ENCODE data around the gene PFDN6. TPM values are rescaled to one million over a fixed set of nuclear protein-coding genes. Genes with fewer than 3 reads are reported as not detected.

PFDN6 gene
- total RNA-seq, 1 experiment from 2014 or later, result 95.7 TPM

DNA sequence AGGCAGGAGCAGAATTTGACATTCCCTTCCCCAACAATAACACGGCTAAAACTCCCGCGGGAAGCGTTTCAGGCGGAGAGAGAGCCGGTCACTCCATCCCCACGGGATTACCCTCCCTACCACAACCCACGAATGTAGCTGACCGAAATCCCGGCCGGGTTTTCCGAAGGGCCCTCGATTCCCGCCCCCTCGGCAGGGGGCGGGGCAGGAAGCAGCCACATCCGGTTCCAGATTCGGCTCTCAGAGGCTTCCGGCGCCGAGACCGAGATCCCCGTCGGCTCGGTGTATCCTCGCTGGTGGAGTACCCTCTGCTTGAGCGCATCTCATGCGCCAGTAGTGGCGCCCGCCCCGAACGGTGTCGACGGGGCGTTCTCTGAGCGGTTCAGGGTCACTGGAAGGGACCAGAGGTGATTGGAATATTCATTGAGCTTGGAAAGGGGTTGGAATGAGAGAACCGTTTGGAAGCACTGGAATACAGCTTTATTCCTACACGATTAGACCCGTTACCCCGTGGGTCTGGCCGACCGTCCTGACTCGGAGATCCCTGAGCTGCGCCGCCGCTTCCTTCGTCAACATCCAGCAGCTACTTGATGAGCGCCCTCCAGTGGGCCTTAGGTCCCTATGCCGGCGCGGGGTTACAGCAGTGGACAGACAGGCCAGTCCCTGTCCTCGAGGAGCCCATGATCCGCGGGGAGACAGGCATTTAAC, 10.0 kb downstream of the PFDN6 start:
- Mint-ChIP-seq H3K4me1 (peaks cover 17% of the 10 kb centered on the region), H3K36me3 (peaks cover 9% of the 10 kb centered on the region; the same call in 1 of the 2 replicates), H3K9me3 (no peaks in the 10 kb centered on the region), H3K27me3 (ENCODE audit: low read depth) (no peaks in the 10 kb centered on the region), H3K27ac (peak overlapping the region; percentile 100), H3K4me3 (peak overlapping the region; percentile 99)
- ATAC-seq (peak; percentile 54), DNase-seq (ENCODE audit: low spot score) (peak; percentile 87)
- CTCF ChIA-PET, result interaction anchor here (0.6 to 4.0 kb wide), 18 partner anchors 9 to 127 kb away, joined by 3 to 40 read pairs (median 4); partner anchors contain the start of genes B3GALT4, CUTA, PFDN6 and SYNGAP1
- POLR2A ChIA-PET, result interaction anchor here (0.6 to 1.6 kb wide), 9 partner anchors 9 to 327 kb away, joined by 3 to 19 read pairs (median 4); partner anchors contain the start of genes B3GALT4, PFDN6, RPS18 and VPS52
- TF ChIP-seq, protein P1, sequence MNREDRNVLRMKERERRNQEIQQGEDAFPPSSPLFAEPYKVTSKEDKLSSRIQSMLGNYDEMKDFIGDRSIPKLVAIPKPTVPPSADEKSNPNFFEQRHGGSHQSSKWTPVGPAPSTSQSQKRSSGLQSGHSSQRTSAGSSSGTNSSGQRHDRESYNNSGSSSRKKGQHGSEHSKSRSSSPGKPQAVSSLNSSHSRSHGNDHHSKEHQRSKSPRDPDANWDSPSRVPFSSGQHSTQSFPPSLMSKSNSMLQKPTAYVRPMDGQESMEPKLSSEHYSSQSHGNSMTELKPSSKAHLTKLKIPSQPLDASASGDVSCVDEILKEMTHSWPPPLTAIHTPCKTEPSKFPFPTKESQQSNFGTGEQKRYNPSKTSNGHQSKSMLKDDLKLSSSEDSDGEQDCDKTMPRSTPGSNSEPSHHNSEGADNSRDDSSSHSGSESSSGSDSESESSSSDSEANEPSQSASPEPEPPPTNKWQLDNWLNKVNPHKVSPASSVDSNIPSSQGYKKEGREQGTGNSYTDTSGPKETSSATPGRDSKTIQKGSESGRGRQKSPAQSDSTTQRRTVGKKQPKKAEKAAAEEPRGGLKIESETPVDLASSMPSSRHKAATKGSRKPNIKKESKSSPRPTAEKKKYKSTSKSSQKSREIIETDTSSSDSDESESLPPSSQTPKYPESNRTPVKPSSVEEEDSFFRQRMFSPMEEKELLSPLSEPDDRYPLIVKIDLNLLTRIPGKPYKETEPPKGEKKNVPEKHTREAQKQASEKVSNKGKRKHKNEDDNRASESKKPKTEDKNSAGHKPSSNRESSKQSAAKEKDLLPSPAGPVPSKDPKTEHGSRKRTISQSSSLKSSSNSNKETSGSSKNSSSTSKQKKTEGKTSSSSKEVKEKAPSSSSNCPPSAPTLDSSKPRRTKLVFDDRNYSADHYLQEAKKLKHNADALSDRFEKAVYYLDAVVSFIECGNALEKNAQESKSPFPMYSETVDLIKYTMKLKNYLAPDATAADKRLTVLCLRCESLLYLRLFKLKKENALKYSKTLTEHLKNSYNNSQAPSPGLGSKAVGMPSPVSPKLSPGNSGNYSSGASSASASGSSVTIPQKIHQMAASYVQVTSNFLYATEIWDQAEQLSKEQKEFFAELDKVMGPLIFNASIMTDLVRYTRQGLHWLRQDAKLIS (CRISPR knock-in tag; IDR thresholded peaks at IDR 0.05; ENCODE audit: borderline replicate concordance), result no peak
- TF ChIP-seq ZNF219 (CRISPR knock-in tag; IDR thresholded peaks at IDR 0.05; ENCODE audit: borderline replicate concordance) (no peak), FOXK1 (CRISPR knock-in tag; IDR thresholded peaks at IDR 0.05) (peak; percentile 53; the same call in 1 of the 2 replicates), MYBL2 (CRISPR knock-in tag; IDR thresholded peaks at IDR 0.05) (0 out of 2 replicates have a peak, but pooled peaks have one; percentile 52), RORB (CRISPR knock-in tag; IDR thresholded peaks at IDR 0.05) (no peak), TEAD4 (CRISPR knock-in tag; IDR thresholded peaks at IDR 0.05) (no peak), IRF2 (CRISPR knock-in tag; IDR thresholded peaks at IDR 0.05; ENCODE audit: borderline replicate concordance, low read depth) (no peak), HMGA2 (CRISPR knock-in tag; IDR thresholded peaks at IDR 0.05) (no peak), FOXJ3 (CRISPR knock-in tag; IDR thresholded peaks at IDR 0.05; ENCODE audit: borderline replicate concordance) (no peak), ZNF423 (CRISPR knock-in tag; IDR thresholded peaks at IDR 0.05) (no peak), TCF7 (CRISPR knock-in tag; IDR thresholded peaks at IDR 0.05; ENCODE audit: low read depth) (no peak)
- TF ChIP-seq, protein P2, sequence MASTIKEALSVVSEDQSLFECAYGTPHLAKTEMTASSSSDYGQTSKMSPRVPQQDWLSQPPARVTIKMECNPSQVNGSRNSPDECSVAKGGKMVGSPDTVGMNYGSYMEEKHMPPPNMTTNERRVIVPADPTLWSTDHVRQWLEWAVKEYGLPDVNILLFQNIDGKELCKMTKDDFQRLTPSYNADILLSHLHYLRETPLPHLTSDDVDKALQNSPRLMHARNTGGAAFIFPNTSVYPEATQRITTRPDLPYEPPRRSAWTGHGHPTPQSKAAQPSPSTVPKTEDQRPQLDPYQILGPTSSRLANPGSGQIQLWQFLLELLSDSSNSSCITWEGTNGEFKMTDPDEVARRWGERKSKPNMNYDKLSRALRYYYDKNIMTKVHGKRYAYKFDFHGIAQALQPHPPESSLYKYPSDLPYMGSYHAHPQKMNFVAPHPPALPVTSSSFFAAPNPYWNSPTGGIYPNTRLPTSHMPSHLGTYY (CRISPR knock-in tag; IDR thresholded peaks at IDR 0.05), result no peak
- TF ChIP-seq, protein P3, sequence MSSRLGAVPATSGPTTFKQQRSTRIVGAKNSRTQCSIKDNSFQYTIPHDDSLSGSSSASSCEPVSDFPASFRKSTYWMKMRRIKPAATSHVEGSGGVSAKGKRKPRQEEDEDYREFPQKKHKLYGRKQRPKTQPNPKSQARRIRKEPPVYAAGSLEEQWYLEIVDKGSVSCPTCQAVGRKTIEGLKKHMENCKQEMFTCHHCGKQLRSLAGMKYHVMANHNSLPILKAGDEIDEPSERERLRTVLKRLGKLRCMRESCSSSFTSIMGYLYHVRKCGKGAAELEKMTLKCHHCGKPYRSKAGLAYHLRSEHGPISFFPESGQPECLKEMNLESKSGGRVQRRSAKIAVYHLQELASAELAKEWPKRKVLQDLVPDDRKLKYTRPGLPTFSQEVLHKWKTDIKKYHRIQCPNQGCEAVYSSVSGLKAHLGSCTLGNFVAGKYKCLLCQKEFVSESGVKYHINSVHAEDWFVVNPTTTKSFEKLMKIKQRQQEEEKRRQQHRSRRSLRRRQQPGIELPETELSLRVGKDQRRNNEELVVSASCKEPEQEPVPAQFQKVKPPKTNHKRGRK (CRISPR knock-in tag; IDR thresholded peaks at IDR 0.05; ENCODE audit: borderline replicate concordance), result no peak
- TF ChIP-seq, protein P4, sequence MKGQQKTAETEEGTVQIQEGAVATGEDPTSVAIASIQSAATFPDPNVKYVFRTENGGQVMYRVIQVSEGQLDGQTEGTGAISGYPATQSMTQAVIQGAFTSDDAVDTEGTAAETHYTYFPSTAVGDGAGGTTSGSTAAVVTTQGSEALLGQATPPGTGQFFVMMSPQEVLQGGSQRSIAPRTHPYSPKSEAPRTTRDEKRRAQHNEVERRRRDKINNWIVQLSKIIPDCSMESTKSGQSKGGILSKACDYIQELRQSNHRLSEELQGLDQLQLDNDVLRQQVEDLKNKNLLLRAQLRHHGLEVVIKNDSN (CRISPR knock-in tag; IDR thresholded peaks at IDR 0.05), result no peak
- TF ChIP-seq, protein P5, sequence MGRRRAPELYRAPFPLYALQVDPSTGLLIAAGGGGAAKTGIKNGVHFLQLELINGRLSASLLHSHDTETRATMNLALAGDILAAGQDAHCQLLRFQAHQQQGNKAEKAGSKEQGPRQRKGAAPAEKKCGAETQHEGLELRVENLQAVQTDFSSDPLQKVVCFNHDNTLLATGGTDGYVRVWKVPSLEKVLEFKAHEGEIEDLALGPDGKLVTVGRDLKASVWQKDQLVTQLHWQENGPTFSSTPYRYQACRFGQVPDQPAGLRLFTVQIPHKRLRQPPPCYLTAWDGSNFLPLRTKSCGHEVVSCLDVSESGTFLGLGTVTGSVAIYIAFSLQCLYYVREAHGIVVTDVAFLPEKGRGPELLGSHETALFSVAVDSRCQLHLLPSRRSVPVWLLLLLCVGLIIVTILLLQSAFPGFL (CRISPR knock-in tag; IDR thresholded peaks at IDR 0.05; ENCODE audit: borderline replicate concordance), result 0 out of 2 replicates have a peak, but pooled peaks have one; percentile 18
- TF ChIP-seq, protein P6, sequence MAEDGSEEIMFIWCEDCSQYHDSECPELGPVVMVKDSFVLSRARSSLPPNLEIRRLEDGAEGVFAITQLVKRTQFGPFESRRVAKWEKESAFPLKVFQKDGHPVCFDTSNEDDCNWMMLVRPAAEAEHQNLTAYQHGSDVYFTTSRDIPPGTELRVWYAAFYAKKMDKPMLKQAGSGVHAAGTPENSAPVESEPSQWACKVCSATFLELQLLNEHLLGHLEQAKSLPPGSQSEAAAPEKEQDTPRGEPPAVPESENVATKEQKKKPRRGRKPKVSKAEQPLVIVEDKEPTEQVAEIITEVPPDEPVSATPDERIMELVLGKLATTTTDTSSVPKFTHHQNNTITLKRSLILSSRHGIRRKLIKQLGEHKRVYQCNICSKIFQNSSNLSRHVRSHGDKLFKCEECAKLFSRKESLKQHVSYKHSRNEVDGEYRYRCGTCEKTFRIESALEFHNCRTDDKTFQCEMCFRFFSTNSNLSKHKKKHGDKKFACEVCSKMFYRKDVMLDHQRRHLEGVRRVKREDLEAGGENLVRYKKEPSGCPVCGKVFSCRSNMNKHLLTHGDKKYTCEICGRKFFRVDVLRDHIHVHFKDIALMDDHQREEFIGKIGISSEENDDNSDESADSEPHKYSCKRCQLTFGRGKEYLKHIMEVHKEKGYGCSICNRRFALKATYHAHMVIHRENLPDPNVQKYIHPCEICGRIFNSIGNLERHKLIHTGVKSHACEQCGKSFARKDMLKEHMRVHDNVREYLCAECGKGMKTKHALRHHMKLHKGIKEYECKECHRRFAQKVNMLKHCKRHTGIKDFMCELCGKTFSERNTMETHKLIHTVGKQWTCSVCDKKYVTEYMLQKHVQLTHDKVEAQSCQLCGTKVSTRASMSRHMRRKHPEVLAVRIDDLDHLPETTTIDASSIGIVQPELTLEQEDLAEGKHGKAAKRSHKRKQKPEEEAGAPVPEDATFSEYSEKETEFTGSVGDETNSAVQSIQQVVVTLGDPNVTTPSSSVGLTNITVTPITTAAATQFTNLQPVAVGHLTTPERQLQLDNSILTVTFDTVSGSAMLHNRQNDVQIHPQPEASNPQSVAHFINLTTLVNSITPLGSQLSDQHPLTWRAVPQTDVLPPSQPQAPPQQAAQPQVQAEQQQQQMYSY (CRISPR knock-in tag; IDR thresholded peaks at IDR 0.05), result peak; percentile 97
- TF ChIP-seq, protein P7, sequence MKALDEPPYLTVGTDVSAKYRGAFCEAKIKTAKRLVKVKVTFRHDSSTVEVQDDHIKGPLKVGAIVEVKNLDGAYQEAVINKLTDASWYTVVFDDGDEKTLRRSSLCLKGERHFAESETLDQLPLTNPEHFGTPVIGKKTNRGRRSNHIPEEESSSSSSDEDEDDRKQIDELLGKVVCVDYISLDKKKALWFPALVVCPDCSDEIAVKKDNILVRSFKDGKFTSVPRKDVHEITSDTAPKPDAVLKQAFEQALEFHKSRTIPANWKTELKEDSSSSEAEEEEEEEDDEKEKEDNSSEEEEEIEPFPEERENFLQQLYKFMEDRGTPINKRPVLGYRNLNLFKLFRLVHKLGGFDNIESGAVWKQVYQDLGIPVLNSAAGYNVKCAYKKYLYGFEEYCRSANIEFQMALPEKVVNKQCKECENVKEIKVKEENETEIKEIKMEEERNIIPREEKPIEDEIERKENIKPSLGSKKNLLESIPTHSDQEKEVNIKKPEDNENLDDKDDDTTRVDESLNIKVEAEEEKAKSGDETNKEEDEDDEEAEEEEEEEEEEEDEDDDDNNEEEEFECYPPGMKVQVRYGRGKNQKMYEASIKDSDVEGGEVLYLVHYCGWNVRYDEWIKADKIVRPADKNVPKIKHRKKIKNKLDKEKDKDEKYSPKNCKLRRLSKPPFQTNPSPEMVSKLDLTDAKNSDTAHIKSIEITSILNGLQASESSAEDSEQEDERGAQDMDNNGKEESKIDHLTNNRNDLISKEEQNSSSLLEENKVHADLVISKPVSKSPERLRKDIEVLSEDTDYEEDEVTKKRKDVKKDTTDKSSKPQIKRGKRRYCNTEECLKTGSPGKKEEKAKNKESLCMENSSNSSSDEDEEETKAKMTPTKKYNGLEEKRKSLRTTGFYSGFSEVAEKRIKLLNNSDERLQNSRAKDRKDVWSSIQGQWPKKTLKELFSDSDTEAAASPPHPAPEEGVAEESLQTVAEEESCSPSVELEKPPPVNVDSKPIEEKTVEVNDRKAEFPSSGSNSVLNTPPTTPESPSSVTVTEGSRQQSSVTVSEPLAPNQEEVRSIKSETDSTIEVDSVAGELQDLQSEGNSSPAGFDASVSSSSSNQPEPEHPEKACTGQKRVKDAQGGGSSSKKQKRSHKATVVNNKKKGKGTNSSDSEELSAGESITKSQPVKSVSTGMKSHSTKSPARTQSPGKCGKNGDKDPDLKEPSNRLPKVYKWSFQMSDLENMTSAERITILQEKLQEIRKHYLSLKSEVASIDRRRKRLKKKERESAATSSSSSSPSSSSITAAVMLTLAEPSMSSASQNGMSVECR (CRISPR knock-in tag; IDR thresholded peaks at IDR 0.05; ENCODE audit: borderline replicate concordance), result 0 out of 2 replicates have a peak, but pooled peaks have one; percentile 57
